Measurements from ENCODE around the gene STAT1.

DNA sequence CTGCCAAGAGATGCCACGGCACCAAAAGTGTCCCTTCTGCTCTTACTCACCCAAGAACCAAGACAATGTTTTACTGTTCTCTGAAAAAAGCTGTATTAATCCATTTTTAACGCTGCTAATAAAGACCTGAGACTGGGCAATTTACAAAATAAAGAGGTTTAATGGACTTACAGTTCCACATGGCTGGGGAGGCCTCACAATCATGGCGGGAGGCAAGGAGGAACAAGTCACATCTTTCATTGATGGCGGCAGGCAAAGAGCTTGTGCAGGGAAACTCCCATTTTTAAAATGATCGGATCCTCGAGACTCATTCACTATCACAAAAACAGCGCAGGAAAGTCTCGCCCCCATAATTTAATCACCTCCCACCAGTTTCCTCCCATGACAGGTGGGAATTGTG is 1.9 kb upstream of the STAT1 start:
- TF ChIP-seq, protein P1, sequence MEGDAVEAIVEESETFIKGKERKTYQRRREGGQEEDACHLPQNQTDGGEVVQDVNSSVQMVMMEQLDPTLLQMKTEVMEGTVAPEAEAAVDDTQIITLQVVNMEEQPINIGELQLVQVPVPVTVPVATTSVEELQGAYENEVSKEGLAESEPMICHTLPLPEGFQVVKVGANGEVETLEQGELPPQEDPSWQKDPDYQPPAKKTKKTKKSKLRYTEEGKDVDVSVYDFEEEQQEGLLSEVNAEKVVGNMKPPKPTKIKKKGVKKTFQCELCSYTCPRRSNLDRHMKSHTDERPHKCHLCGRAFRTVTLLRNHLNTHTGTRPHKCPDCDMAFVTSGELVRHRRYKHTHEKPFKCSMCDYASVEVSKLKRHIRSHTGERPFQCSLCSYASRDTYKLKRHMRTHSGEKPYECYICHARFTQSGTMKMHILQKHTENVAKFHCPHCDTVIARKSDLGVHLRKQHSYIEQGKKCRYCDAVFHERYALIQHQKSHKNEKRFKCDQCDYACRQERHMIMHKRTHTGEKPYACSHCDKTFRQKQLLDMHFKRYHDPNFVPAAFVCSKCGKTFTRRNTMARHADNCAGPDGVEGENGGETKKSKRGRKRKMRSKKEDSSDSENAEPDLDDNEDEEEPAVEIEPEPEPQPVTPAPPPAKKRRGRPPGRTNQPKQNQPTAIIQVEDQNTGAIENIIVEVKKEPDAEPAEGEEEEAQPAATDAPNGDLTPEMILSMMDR (IDR thresholded peaks at IDR 0.05), result no peak
- no peak for TF ChIP-seq EZH2 (IDR thresholded peaks at IDR 0.05)

Measured in neural progenitor cell (in vitro differentiated cells).